ENCODE data around the gene ZNF831.

The ZNF831 gene

GRCh38 chr20:59217173-59217572 is 53.6 kb downstream of the ZNF831 start:
- DNase-seq: no peak

GRCh38 chr20:59217794-59218280 is 54.2 kb downstream of the ZNF831 start:
- no peak for DNase-seq

GRCh38 chr20:59219211-59219610 is 55.6 kb downstream of the ZNF831 start:
- DNase-seq: no peak

- DNase-seq: no peak
Measured at GRCh38 chr20:59220161-59220560, 56.5 kb downstream of the ZNF831 start.

GRCh38 chr20:59221049-59221706 is 57.6 kb downstream of the ZNF831 start:
- no peak for DNase-seq

GRCh38 chr20:59221707-59222252 is 58.2 kb downstream of the ZNF831 start:
- no peak for DNase-seq

- DNase-seq: peak; percentile 72
Measured at GRCh38 chr20:59222253-59223181, 58.9 kb downstream of the ZNF831 start.

- no peak for DNase-seq
Measured at GRCh38 chr20:59223182-59223601, 59.6 kb downstream of the ZNF831 start.

- DNase-seq: no peak
Measured at GRCh38 chr20:59223750-59224149, 60.1 kb downstream of the ZNF831 start.

- DNase-seq: no peak
Measured at GRCh38 chr20:59224236-59224635, 60.6 kb downstream of the ZNF831 start.

GRCh38 chr20:59230385-59230784 is 66.8 kb downstream of the ZNF831 start:
- no peak for DNase-seq

GRCh38 chr20:59231124-59231804 is 67.6 kb downstream of the ZNF831 start:
- DNase-seq: no peak

GRCh38 chr20:59232618-59233017 is 69.0 kb downstream of the ZNF831 start:
- DNase-seq: no peak

GRCh38 chr20:59235226-59235625 is 71.6 kb downstream of the ZNF831 start:
- no peak for DNase-seq

- no peak for DNase-seq
Measured at GRCh38 chr20:59240006-59240405, 76.4 kb downstream of the ZNF831 start.

- peak; percentile 11 for DNase-seq
Measured at GRCh38 chr20:59242714-59243626, 79.3 kb downstream of the ZNF831 start.

- no peak for DNase-seq
Measured at GRCh38 chr20:59246691-59247400, 83.2 kb downstream of the ZNF831 start.

GRCh38 chr20:59247731-59248684 is 84.4 kb downstream of the ZNF831 start:
- peak; percentile 49 for DNase-seq

GRCh38 chr20:59250293-59250692 is 86.7 kb downstream of the ZNF831 start:
- DNase-seq: no peak

- DNase-seq: no peak
Measured at GRCh38 chr20:59253325-59253724, 89.7 kb downstream of the ZNF831 start.
